Naive thymus-derived CD4-positive, alpha-beta T cell (primary cell): ENCODE measurements around the gene SAG. TPM values are rescaled to one million over a fixed set of nuclear protein-coding genes. Genes with fewer than 3 reads are reported as not detected.

ENCODE experiments used
- ATAC-seq: fragments of 150-1000 bp; cut with Tn5 transposase; 2 replicates; pipeline ENCODE4 v1.10.0; 2021; ENCODE audit warnings: mild to moderate bottlenecking, moderate library complexity
- CTCF ChIA-PET: fragments of 350-600 bp; sonication (Branson Sonifier 250); formaldehyde crosslinking; loops from one replicate; lab custom pipeline; 2021; ENCODE audit warnings: antibody characterized with exemption; lab: Charles Lee
- POLR2A ChIA-PET: fragments of 350-600 bp; sonication (Branson Sonifier 250); formaldehyde crosslinking; loops from one replicate; lab custom pipeline; 2021; ENCODE audit warnings: antibody characterized with exemption, inconsistent platforms; lab: Charles Lee
- DNase-seq, 9 donors: peaks; one replicate each; pipeline versions ENCODE4 v3.0.0 to v3.0.0-alpha.2; 2020 to 2022; ENCODE audit warnings: mixed read lengths in 1 of 9
- H3K27ac ChIP-seq: one replicate; pipeline ENCODE4 v1.7.0; 2013; ENCODE audit warnings: mild to moderate bottlenecking, low read depth, low read length, moderate library complexity
- H3K27me3 ChIP-seq, 2 donors: one replicate each; pipeline ENCODE4 v1.7.0; 2013; ENCODE audit warnings: low read length in 2 of 2, mild to moderate bottlenecking in 2 of 2, moderate library complexity in 2 of 2; ENCODE audit not compliant: control insufficient read depth in 2 of 2, insufficient read depth in 2 of 2
- H3K36me3 ChIP-seq, 3 experiments: 1 replicate in 2 of 3; 2 replicates in 1 of 3; pipeline ENCODE4 v1.7.0; 2013; ENCODE audit warnings: low read length in 3 of 3, mild to moderate bottlenecking in 3 of 3, moderate library complexity in 1 of 3; ENCODE audit not compliant: insufficient read depth in 3 of 3, control insufficient read depth in 2 of 3
- H3K4me1 ChIP-seq, 2 donors: one replicate each; pipeline ENCODE4 v1.7.0; 2013; ENCODE audit warnings: low read length in 2 of 2, mild to moderate bottlenecking in 2 of 2, moderate library complexity in 1 of 2; ENCODE audit not compliant: control insufficient read depth in 2 of 2, insufficient read depth in 2 of 2
- H3K4me3 ChIP-seq: 2 replicates; pipeline ENCODE4 v1.7.0; 2013; ENCODE audit warnings: mild to moderate bottlenecking, low read length
- H3K9me3 ChIP-seq, 3 experiments: 1 replicate in 2 of 3; 2 replicates in 1 of 3; pipeline ENCODE4 v1.7.0; 2013; ENCODE audit warnings: low read length in 3 of 3; ENCODE audit not compliant: control insufficient read depth in 2 of 3
- H3K27ac Mint-ChIP-seq, 9 donors: one replicate each; pipeline ENCODE4 v1.8.0; 2020 to 2022; ENCODE audit warnings: mixed read lengths in 9 of 9, mild to moderate bottlenecking in 8 of 9, moderate library complexity in 5 of 9, inconsistent platforms in 2 of 9
- H3K27me3 Mint-ChIP-seq, 5 donors: one replicate each; pipeline ENCODE4 v1.8.0; 2021 to 2022; ENCODE audit warnings: mixed read lengths in 5 of 5, mild to moderate bottlenecking in 1 of 5
- H3K36me3 Mint-ChIP-seq, 5 donors: one replicate each; pipeline ENCODE4 v1.8.0; 2020 to 2022; ENCODE audit warnings: mixed read lengths in 5 of 5, mild to moderate bottlenecking in 3 of 5, inconsistent platforms in 1 of 5
- H3K4me1 Mint-ChIP-seq, 7 donors: one replicate each; pipeline ENCODE4 v1.8.0; 2020 to 2022; ENCODE audit warnings: mixed read lengths in 7 of 7, mild to moderate bottlenecking in 3 of 7, inconsistent platforms in 1 of 7
- H3K4me3 Mint-ChIP-seq, 10 donors: one replicate each; pipeline ENCODE4 v1.8.0; 2020 to 2022; ENCODE audit warnings: mild to moderate bottlenecking in 10 of 10, mixed read lengths in 10 of 10, moderate library complexity in 6 of 10, inconsistent platforms in 2 of 10
- H3K9me3 Mint-ChIP-seq, 11 donors: one replicate each; pipeline ENCODE4 v1.8.0; 2020 to 2022; ENCODE audit warnings: mixed read lengths in 11 of 11, mild to moderate bottlenecking in 4 of 11, inconsistent platforms in 1 of 11, moderate library complexity in 1 of 11
- intact Hi-C, 2 donors: fragments of 100-400 bp; cut with micrococcal nuclease; formaldehyde crosslinking; loops; one replicate each; pipeline ENCODE4 v1.15.1; 2023
- polyA plus RNA-seq, 2 donors: library from polyadenylated mRNA; unstranded; fragments of 300-500 nt; fragmentation: Illumina TruSeq; gene quantifications; one replicate each; pipeline ENCODE4 v1.2.3, GENCODE V29; 2021
- total RNA-seq, 6 experiments: library from RNA in 5 of 6; stranded (reverse) in 5 of 6; gene quantifications; 1 replicate in 5 of 6; 2 replicates in 1 of 6; pipeline ENCODE4 v1.2.3 and lab custom pipeline; 2021 to 2026

Gene SAG
- total and polyA plus RNA-seq, 7 experiments from 2014 or later: 0.05 to 0.65 (median 0.10) TPM; not detected in 4

DNA sequence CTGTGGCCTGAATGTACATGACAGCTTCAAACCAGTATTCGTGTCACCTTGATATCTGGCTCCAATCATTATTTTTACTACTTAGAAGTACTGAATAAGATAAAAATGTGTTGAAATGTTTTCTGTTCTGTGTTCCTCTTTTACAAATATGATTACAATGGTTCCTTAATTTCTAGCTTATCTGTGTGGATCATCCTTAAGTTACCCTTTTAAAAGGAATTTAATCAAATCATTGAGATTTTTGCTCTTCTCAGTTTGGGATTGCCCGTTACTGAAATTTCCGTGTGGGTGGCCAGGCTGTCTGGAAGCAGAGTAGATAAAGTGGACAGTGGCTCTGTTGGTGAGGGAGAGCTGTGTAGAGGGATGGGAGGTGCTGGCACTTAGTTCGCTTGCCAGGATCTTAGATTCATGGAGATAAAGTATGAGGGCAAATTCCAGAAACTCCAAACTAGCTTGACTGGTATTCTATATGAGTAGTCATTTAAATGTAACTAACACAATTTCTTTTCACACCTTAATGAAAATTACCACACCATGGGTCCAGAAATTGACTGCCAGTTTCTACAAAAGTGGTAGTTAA, 27.4 kb upstream of the SAG start:
- intact Hi-C loops: no loop called here
- no peaks in the 10 kb centered on the region for H3K27me3 Mint-ChIP-seq
- H3K4me3 Mint-ChIP-seq: no peak overlapping the region
- Histone ChIP-seq H3K4me3 (no peak overlapping the region), H3K27me3 (no peaks in the 10 kb centered on the region), H3K27ac (no peak overlapping the region), H3K36me3 (peaks cover 36 to 85% (median 71%) of the 10 kb centered on the region in 3 experiments), H3K4me1 (peaks cover 11 to 15% of the 10 kb centered on the region in 2 donors), H3K9me3 (no peaks in the 10 kb centered on the region)
- peaks cover 20 to 70% (median 55%) of the 10 kb centered on the region in 5 donors for H3K36me3 Mint-ChIP-seq
- POLR2A ChIA-PET: interaction anchor here (0.6 to 4.4 kb wide), 3 partner anchors 9 to 47 kb away, joined by 3 to 29 read pairs (median 5); no protein-coding TSS in a partner anchor
- ATAC-seq (no peak), DNase-seq (no peak)
- peaks cover 9 to 45% (median 34%) of the 10 kb centered on the region in 7 donors for H3K4me1 Mint-ChIP-seq
- H3K9me3 Mint-ChIP-seq: no peaks in the 10 kb centered on the region
- CTCF ChIA-PET: interaction anchor here (1.1 kb wide), 1 partner anchor 28 kb away, joined by 4 read pairs; no protein-coding TSS in a partner anchor
- H3K27ac Mint-ChIP-seq: peak overlapping the region in 8 of 9 donors; percentile 20 to 76 (median 70)

DNA sequence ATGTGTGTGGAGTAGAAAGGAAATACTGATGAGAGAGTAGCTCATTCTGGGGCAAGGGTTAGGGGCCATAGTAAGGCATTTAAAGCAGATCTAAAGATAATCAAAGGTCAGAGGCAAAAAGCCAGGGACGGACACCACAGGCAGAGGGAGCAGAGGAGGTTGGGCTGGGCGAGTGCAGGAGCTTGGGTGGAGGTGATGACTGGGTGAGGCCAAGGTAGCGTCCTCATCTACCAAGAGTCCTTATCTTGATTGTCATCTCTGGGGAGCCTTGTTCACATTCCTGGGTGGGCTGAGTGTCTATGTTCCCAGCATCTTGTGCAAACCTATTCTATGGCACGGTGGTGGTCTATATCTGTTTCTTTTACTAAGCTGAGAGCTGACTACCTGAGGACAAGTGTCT, 26.1 kb upstream of the SAG start:
- ChIA-PET POLR2A (interaction anchor here (1.6 to 4.4 kb wide), 3 partner anchors 8 to 50 kb away, joined by 5 to 29 read pairs (median 13); no protein-coding TSS in a partner anchor), CTCF (no interaction called here)
- intact Hi-C loops: no loop called here
- no peak overlapping the region for H3K27ac ChIP-seq
- H3K27ac Mint-ChIP-seq: peak overlapping the region; percentile 39 to 95 (median 82)
- DNase-seq: no peak
- no peaks in the 10 kb centered on the region for H3K9me3 Mint-ChIP-seq
- peak overlapping the region in 4 of 10 donors; percentile 10 to 52 (median 30) for H3K4me3 Mint-ChIP-seq
- no peak for ATAC-seq
- H3K4me1 ChIP-seq: peaks cover 11 to 15% of the 10 kb centered on the region in 2 donors
- H3K4me1 Mint-ChIP-seq: peaks cover 8 to 44% (median 34%) of the 10 kb centered on the region in 7 donors
- peaks cover 19 to 65% (median 52%) of the 10 kb centered on the region in 5 donors for H3K36me3 Mint-ChIP-seq
- peaks cover 33 to 85% (median 69%) of the 10 kb centered on the region in 3 experiments for H3K36me3 ChIP-seq
- H3K27me3 Mint-ChIP-seq: no peaks in the 10 kb centered on the region
- no peak overlapping the region for H3K4me3 ChIP-seq
- no peaks in the 10 kb centered on the region for H3K9me3 ChIP-seq
- no peaks in the 10 kb centered on the region for H3K27me3 ChIP-seq

DNA sequence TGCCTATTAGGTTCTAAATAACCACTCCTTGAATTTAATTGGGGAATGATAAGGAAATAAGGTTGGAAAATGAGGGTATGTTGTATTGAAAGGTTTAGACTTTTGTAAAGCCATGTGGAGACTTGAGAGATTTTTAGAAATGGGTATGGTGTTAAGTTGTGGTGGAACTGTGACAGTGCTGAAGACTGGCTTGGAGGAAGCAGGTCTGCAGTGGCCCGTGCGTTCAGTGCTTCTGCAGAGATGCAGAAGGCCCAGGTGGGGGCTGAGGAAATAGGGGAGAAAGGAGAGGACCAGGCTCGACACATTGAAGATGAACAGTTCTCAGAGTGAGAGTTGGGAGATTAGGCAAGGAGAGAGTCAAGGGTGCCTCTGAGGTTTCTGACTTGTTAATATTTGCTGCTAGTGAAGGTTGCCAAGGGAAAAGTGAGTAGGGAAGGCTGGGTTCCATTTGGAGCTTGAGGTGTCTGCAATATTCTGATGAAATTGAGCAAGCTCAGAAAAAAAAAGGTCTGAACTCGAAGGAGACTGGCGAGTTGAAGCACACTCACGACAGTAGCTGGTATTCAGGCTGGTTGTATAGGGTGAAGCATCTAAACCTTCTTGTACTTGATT, 25.5 kb upstream of the SAG start:
- H3K4me3 Mint-ChIP-seq: peak overlapping the region in 5 of 10 donors; percentile 14 to 62 (median 40)
- ChIA-PET POLR2A (interaction anchor here (3.0 to 4.4 kb wide), 2 partner anchors 13 to 49 kb away, joined by 13 to 29 read pairs; no protein-coding TSS in a partner anchor), CTCF (interaction anchor here (0.6 to 1.6 kb wide), 2 partner anchors 18 to 1060 kb away, joined by 3 read pairs; no protein-coding TSS in a partner anchor)
- peaks cover 19 to 67% (median 51%) of the 10 kb centered on the region in 5 donors for H3K36me3 Mint-ChIP-seq
- peak overlapping the region in 8 of 9 donors; percentile 69 to 95 (median 82) for H3K27ac Mint-ChIP-seq
- H3K4me1 Mint-ChIP-seq: peaks cover 8 to 49% (median 34%) of the 10 kb centered on the region in 7 donors
- DNase-seq (no peak), ATAC-seq (peak; percentile 63)
- peaks cover 11 to 15% of the 10 kb centered on the region in 2 donors for H3K4me1 ChIP-seq
- H3K27me3 Mint-ChIP-seq: no peaks in the 10 kb centered on the region
- H3K4me3 ChIP-seq: no peak overlapping the region
- H3K36me3 ChIP-seq: peaks cover 30 to 88% (median 65%) of the 10 kb centered on the region in 3 experiments
- H3K27me3 ChIP-seq: no peaks in the 10 kb centered on the region
- intact Hi-C loops: no loop called here
- no peak overlapping the region for H3K27ac ChIP-seq
- no peaks in the 10 kb centered on the region for H3K9me3 ChIP-seq
- no peaks in the 10 kb centered on the region for H3K9me3 Mint-ChIP-seq

DNA sequence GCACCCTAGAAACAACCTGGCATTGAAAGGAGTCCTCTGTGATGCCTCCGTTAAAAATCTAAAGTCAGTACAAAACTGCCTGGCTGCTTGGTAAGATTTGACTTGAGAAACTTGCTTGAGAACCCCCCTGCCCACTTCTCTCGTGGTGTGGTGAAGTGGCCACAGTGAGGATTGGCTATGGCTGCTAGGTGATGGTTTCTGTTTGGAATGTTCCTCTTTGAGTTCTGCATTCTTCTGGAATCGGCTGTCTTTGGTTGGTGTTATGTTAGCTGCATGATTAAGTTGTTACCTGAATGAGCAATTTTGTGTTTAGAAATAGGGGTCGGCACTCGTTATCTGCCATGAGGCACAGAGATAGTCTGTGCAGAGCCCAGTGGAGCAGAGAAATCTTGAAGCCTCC, 21.7 kb upstream of the SAG start:
- DNase-seq (no peak), ATAC-seq (no peak)
- Histone ChIP-seq H3K36me3 (peaks cover 24 to 87% (median 57%) of the 10 kb centered on the region in 3 experiments), H3K9me3 (no peaks in the 10 kb centered on the region), H3K4me1 (peaks cover 11 to 15% of the 10 kb centered on the region in 2 donors), H3K27me3 (no peaks in the 10 kb centered on the region), H3K27ac (no peak overlapping the region), H3K4me3 (no peak overlapping the region)
- Mint-ChIP-seq H3K4me3 (no peak overlapping the region), H3K27me3 (no peaks in the 10 kb centered on the region), H3K36me3 (peaks cover 25 to 64% (median 47%) of the 10 kb centered on the region in 5 donors), H3K9me3 (no peaks in the 10 kb centered on the region), H3K27ac (peak overlapping the region in 7 of 9 donors; percentile 15 to 87 (median 72)), H3K4me1 (peaks cover 6 to 46% (median 28%) of the 10 kb centered on the region in 7 donors)
- intact Hi-C loops: loop anchor here in 1 of 2 donors (5.0 kb wide), 1 partner anchor 46 kb away; no protein-coding TSS in a partner anchor
- ChIA-PET POLR2A (interaction anchor here (1.3 kb wide), 1 partner anchor 45 kb away, joined by 3 read pairs; no protein-coding TSS in a partner anchor), CTCF (no interaction called here)

DNA sequence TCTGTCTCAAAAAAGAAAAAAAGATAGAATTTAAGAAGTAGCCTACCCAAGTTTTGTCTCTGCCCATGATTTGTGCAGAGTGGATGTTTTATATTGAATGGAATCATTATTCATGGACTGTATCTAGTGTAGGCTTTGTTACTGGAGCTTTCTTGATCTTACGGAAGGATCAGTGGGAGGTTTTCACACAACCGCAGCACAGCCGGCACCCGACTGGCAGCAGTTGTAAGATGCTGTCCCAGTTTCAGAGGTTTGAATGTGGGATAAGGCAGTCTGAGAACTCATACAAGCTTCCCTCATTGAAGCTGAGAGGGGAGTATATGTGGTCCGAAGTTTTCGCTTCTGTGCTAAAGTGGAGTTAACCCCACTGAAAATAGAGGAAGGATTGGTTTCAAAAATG, 19.7 kb upstream of the SAG start:
- Histone ChIP-seq H3K4me1 (peaks cover 4% of the 10 kb centered on the region in 2 donors), H3K4me3 (no peak overlapping the region), H3K9me3 (no peaks in the 10 kb centered on the region), H3K27me3 (no peaks in the 10 kb centered on the region), H3K27ac (peak overlapping the region; percentile 39), H3K36me3 (peaks cover 39 to 88% (median 63%) of the 10 kb centered on the region in 3 experiments)
- ChIA-PET CTCF (interaction anchor here (0.7 kb wide), 1 partner anchor 44 kb away, joined by 3 read pairs; no protein-coding TSS in a partner anchor), POLR2A (interaction anchor here (1.1 kb wide), 1 partner anchor 19 kb away, joined by 3 read pairs; no protein-coding TSS in a partner anchor)
- Mint-ChIP-seq H3K9me3 (no peaks in the 10 kb centered on the region), H3K4me1 (peaks cover 0 to 27% (median 11%) of the 10 kb centered on the region in 7 donors), H3K4me3 (no peak overlapping the region), H3K27ac (peak overlapping the region in 8 of 9 donors; percentile 21 to 82 (median 56)), H3K27me3 (no peaks in the 10 kb centered on the region), H3K36me3 (peaks cover 27 to 65% (median 43%) of the 10 kb centered on the region in 5 donors)
- intact Hi-C loops: loop anchor here in 1 of 2 donors (5.0 kb wide), 1 partner anchor 44 kb away; no protein-coding TSS in a partner anchor
- no peak for ATAC-seq
- no peak for DNase-seq

DNA sequence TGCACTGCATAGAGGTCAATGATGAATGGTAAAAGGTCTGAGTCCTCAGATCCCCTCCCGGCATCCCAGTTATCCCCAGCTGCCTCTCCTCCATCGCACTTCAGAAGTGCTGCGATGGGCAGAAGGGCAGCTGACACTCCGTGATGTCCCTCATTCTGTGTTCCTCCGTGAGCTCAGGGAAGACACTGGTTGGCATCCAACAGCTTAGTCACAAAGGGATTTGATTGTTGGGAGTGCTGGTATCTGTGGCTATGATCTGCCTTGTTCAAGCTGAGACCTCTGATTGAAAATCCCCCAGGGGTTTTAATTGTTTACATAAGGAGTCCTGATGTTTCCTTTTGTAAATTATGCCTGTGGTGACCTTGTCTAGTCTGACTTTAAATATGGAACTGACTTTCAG, 19.0 kb upstream of the SAG start:
- H3K27me3 Mint-ChIP-seq: no peaks in the 10 kb centered on the region
- peaks cover 0 to 22% (median 9%) of the 10 kb centered on the region in 7 donors for H3K4me1 Mint-ChIP-seq
- Histone ChIP-seq H3K27me3 (no peaks in the 10 kb centered on the region), H3K27ac (peak overlapping the region; percentile 39), H3K36me3 (peaks cover 44 to 92% (median 68%) of the 10 kb centered on the region in 3 experiments), H3K4me1 (no peaks in the 10 kb centered on the region), H3K9me3 (no peaks in the 10 kb centered on the region), H3K4me3 (no peak overlapping the region)
- peak overlapping the region in 8 of 9 donors; percentile 23 to 82 (median 69) for H3K27ac Mint-ChIP-seq
- CTCF ChIA-PET: interaction anchor here (0.6 to 0.7 kb wide), 3 partner anchors 43 to 231 kb away, joined by 3 read pairs; no protein-coding TSS in a partner anchor
- DNase-seq: no peak
- no peak for ATAC-seq
- intact Hi-C loops: loop anchor here in 1 of 2 donors (5.0 kb wide), 1 partner anchor 44 kb away; no protein-coding TSS in a partner anchor
- peaks cover 30 to 70% (median 45%) of the 10 kb centered on the region in 5 donors for H3K36me3 Mint-ChIP-seq
- POLR2A ChIA-PET: interaction anchor here (1.1 to 1.9 kb wide), 2 partner anchors 8 to 20 kb away, joined by 3 to 5 read pairs; no protein-coding TSS in a partner anchor
- H3K9me3 Mint-ChIP-seq: no peaks in the 10 kb centered on the region
- H3K4me3 Mint-ChIP-seq: no peak overlapping the region
